GM10847 (cell line): ENCODE data around the gene SNX18.

Experiments used
- POLR2A ChIP-seq: IDR thresholded peaks from 2 replicates; pipeline ENCODE4 v1.6.1; 2011; ENCODE audit not compliant: insufficient read length; ENCODE audit errors: extremely low read depth

SNX18 gene

GRCh38 chr5:54517174-54517511 lies 416 bp upstream of the SNX18 start:
- TF ChIP-seq POLR2A = no peak

- no peak for TF ChIP-seq POLR2A
These were observed 723 bp downstream of the SNX18 start for GRCh38 chr5:54518146-54518817.

- TF ChIP-seq POLR2A = no peak
These were observed 1.4 kb downstream of the SNX18 start for GRCh38 chr5:54518818-54519508.

GRCh38 chr5:54519509-54519876 lies 1.9 kb downstream of the SNX18 start:
- TF ChIP-seq POLR2A = no peak

GRCh38 chr5:54520438-54520846 lies 2.9 kb downstream of the SNX18 start:
- no peak for TF ChIP-seq POLR2A

GRCh38 chr5:54520940-54521339 lies 3.4 kb downstream of the SNX18 start:
- no peak for TF ChIP-seq POLR2A

- TF ChIP-seq POLR2A = no peak
These were observed 4.4 kb downstream of the SNX18 start for GRCh38 chr5:54521856-54522479.

GRCh38 chr5:54523534-54523933 lies 6.0 kb downstream of the SNX18 start:
- no peak for TF ChIP-seq POLR2A

GRCh38 chr5:54524082-54524481 lies 6.5 kb downstream of the SNX18 start:
- TF ChIP-seq POLR2A = no peak

- TF ChIP-seq POLR2A = no peak
These were observed 7.1 kb downstream of the SNX18 start for GRCh38 chr5:54524704-54525103.

- no peak for TF ChIP-seq POLR2A
These were observed 7.7 kb downstream of the SNX18 start for GRCh38 chr5:54525261-54525660.

GRCh38 chr5:54525692-54526091 lies 8.1 kb downstream of the SNX18 start:
- no peak for TF ChIP-seq POLR2A

- no peak for TF ChIP-seq POLR2A
These were observed 9.2 kb downstream of the SNX18 start for GRCh38 chr5:54526604-54527288.

- no peak for TF ChIP-seq POLR2A
These were observed 11.2 kb downstream of the SNX18 start for GRCh38 chr5:54528633-54529209.

GRCh38 chr5:54529565-54529964 lies 12.0 kb downstream of the SNX18 start:
- TF ChIP-seq POLR2A = no peak

GRCh38 chr5:54531546-54531945 lies 14.0 kb downstream of the SNX18 start:
- TF ChIP-seq POLR2A = no peak

GRCh38 chr5:54533541-54534190 lies 16.1 kb downstream of the SNX18 start:
- TF ChIP-seq POLR2A = no peak
